Measurements from ENCODE around the gene ZBTB38.

DNA sequence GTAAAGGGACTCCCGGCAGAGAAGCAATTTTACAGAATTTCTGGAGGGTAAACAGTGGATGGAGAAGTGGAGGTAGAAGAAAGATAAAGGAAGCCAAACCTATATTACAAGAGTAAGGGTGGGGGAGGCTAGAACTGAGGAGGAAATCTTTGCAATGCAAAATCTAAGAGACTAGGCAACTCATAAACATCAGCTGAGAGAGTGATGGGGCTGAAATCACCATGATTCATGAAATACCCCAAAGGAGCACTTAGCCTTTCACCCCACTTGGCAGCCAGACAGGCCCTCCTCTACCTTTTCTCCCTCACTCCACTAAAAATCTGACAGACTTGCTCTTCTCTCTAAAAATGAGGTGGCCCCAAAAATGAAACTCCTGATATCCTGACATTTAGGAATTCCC is 19.5 kb upstream of the ZBTB38 start:
- TF ChIP-seq, protein P1, sequence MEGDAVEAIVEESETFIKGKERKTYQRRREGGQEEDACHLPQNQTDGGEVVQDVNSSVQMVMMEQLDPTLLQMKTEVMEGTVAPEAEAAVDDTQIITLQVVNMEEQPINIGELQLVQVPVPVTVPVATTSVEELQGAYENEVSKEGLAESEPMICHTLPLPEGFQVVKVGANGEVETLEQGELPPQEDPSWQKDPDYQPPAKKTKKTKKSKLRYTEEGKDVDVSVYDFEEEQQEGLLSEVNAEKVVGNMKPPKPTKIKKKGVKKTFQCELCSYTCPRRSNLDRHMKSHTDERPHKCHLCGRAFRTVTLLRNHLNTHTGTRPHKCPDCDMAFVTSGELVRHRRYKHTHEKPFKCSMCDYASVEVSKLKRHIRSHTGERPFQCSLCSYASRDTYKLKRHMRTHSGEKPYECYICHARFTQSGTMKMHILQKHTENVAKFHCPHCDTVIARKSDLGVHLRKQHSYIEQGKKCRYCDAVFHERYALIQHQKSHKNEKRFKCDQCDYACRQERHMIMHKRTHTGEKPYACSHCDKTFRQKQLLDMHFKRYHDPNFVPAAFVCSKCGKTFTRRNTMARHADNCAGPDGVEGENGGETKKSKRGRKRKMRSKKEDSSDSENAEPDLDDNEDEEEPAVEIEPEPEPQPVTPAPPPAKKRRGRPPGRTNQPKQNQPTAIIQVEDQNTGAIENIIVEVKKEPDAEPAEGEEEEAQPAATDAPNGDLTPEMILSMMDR (IDR thresholded peaks at IDR 0.05), result no peak
- no peak for TF ChIP-seq EZH2 (IDR thresholded peaks at IDR 0.05; ENCODE audit: borderline replicate concordance, insufficient read depth, low read depth, low read length, poor library complexity, severe bottlenecking)

All from B cell (primary cell).